ENCODE results near the gene CHCHD4.

The CHCHD4 gene

DNA sequence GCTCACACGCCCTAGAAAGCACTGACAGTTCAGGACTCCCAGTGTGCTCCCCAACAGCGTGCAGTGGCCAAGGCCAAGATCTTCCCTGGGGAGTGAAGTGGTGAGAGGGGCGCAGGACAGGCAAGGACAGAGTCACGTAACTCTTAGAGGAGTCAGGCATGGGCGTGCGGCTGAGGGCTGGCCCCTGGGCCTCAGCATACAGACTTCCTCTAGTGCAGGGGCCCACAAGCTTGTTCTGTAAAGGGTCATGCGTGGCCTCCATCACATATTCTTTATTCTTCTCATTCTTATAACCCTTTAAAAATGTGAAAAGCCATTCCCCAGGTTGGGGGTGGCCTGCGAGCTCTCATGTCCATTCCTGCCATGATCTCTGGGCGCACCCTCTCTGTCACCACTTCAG, 25.4 kb upstream of the CHCHD4 start:
- no peak for DNase-seq (ENCODE audit: low read depth in 1 of 2, low spot score in 1 of 2)

GRCh38 chr3:14148041-14148985, 23.6 kb upstream of the CHCHD4 start:
- DNase-seq (ENCODE audit: low read depth in 1 of 2, low spot score in 1 of 2): no peak

- no peak for DNase-seq (ENCODE audit: low read depth in 1 of 2, low spot score in 1 of 2)
These were observed 22.9 kb upstream of the CHCHD4 start for GRCh38 chr3:14147617-14148016.

GRCh38 chr3:14147066-14147435, 22.4 kb upstream of the CHCHD4 start:
- no peak for DNase-seq (ENCODE audit: low read depth in 1 of 2, low spot score in 1 of 2)

DNA sequence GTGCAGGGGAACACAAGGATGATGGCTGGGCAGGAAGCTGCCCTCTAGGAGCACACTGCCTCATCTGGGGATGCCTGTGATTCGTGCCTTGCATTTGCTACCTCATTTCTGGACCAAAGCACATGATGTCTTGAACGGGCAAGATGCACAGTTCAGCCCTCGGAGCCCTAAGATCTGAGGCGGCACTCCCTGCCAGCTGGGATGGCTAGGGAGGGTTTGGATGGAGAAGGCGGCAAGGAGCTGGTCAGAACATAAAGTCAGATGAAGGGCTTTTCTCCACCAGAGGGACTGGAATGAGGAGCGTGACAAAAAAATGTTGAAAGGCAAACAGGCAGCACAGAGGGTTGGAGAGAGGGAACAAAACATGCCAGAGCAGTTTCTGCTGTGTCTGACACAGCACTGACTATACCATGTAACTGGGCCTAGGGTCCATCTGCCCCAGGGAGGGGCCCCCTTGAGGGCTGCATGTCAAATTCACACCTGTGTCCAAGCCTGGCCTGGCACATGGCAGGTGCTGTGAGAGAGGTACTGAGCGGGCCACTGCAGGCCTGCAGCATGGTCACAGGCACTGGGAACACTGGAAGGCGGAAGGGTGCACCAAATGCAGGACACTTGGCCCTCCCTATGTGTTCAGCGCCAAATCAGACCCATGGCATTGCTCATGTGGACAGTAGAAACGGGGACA, 21.9 kb upstream of the CHCHD4 start:
- no peak for DNase-seq (ENCODE audit: low read depth in 1 of 2, low spot score in 1 of 2)

DNA sequence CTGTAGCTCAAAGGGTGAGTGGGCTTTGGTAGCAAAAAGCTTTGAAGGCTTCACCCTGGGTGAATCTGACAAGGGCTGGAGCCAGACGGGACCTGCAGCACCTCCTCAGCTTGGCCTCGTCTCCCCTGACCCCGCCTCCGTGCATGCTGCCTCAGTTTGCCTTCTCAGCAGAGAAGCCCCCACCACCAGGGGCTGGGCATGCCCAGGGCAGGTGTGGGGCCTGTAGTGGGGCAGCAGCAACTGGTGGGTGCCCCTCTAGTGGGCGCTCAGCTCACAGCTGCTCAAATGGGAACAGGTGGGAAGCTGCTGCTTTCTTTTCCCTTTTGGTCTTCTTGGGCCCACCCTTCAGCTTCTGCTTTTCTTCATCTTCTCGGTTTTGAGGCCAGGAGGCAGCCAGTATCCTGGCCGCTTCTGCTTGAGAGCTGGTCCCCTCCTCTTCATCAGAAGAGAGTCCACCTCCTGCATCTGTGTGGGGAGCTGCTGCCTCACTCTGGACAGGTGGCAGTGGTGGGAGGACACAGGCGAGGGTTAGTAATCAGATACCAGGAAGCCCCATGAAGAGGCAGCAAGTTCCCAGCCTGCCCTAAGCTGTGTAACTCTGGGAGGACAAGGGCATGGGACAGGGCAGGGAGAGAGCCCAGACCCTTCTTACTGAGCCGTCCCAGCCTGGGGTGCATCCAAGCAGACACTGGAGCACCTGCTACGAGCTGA, 21.2 kb upstream of the CHCHD4 start:
- no peak for DNase-seq (ENCODE audit: low read depth in 1 of 2, low spot score in 1 of 2)

- no peak for DNase-seq (ENCODE audit: low read depth in 1 of 2, low spot score in 1 of 2)
These were observed 20.6 kb upstream of the CHCHD4 start for GRCh38 chr3:14145236-14145635.

DNA sequence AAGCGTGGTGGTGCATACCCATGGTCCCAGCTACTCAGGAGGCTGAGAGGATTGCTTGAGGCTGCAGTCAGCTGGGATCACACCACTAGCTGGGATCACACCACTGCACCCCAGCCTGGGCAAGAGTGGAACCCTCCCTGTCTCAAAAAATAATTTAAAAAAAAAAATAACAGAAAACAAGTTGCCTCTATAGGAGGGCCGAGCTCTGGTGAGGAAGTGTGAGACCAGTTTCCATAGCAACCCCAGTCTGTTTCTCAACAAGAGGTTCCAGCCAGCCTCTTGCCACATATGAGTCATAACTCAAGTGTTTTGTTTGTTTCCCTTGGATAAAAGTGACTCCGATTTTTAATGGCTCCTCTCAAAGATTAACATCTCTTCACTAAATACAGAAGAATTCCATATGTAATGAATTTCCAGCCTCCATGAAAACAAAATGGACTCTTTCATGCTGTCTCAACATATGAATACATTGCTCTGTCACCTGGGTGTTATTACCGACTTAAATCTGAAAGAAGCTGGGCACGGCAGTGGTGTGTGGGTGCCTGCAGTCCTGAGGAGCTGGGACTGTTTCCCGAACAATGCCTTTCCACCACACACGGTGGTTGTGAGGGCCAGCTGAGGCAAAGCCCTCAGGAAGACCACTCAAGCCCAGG, 19.9 kb upstream of the CHCHD4 start:
- peak in 1 of 2 donors; percentile 71 for DNase-seq (ENCODE audit: low read depth in 1 of 2, low spot score in 1 of 2)

- no peak for DNase-seq (ENCODE audit: low read depth in 1 of 2, low spot score in 1 of 2)
These were observed 18.9 kb upstream of the CHCHD4 start for GRCh38 chr3:14143271-14144225.

GRCh38 chr3:14142567-14143270, 18.0 kb upstream of the CHCHD4 start:
- peak in 1 of 2 donors; percentile 9 for DNase-seq (ENCODE audit: low read depth in 1 of 2, low spot score in 1 of 2)

- DNase-seq (ENCODE audit: low read depth in 1 of 2, low spot score in 1 of 2): no peak
These were observed 17.1 kb upstream of the CHCHD4 start for GRCh38 chr3:14141602-14142341.

DNA sequence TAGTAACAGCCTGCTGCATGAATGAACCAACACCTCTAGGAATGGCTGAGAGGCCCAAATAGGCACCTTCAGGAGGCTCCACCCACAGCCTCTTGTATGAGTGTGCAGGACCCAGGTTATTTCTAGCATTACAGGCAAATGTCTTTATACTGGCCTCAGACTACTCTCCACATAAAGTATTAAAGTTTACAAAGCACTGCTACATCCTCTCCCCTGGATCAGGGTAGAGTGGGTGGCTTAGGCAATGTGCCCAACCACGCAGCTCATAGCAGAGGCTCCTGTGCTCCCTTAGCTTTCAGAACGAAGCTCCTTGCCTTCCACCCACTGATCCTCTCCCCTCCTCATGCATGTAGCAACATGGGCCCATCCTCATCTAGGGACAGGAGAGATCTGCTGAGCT, 16.5 kb upstream of the CHCHD4 start:
- DNase-seq (ENCODE audit: low read depth in 1 of 2, low spot score in 1 of 2): no peak

DNA sequence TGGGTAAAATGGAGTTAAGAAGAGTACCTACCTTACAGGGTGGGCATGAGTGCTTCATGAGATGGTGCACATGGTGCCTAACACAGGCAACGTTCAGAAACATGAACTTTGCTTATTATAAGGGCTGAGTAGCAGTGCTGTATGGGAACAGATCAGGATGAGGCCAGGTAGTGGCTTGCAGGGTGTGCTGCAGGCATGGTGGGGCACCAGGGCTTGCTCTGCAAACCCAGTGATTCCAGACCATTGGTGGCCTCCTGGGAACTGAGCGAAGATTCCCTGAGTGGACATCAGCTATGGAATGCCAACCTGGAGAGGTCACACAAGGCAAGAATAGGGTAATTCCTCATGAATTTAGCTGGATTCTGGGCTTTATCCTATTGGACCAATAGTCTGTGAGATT, 16.0 kb upstream of the CHCHD4 start:
- no peak for DNase-seq (ENCODE audit: low read depth in 1 of 2, low spot score in 1 of 2)

DNA sequence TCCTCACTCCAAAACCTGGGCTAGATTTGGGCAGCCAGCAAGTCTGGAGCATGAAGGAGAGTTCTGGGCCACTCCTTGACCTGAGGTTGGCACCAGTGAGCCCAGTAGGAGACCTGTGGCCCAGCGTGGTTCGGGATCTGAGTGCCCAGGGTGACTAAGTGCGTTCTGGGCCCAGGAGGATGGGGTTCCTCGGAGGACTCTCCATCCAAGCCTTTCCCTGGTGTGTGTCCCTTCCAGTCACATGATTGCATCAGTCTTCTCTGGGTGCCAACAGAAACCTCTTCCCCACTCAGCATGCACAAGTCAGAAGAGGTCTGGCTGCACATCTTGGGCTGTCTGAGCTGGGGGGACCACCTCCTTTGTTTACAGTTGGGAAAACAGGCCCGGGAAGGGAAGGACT, 15.1 kb upstream of the CHCHD4 start:
- no peak for DNase-seq (ENCODE audit: low read depth in 1 of 2, low spot score in 1 of 2)

GRCh38 chr3:14138878-14139655, 14.4 kb upstream of the CHCHD4 start:
- DNase-seq (ENCODE audit: low read depth in 1 of 2, low spot score in 1 of 2): no peak

GRCh38 chr3:14138109-14138877, 13.6 kb upstream of the CHCHD4 start:
- no peak for DNase-seq (ENCODE audit: low read depth in 1 of 2, low spot score in 1 of 2)

DNA sequence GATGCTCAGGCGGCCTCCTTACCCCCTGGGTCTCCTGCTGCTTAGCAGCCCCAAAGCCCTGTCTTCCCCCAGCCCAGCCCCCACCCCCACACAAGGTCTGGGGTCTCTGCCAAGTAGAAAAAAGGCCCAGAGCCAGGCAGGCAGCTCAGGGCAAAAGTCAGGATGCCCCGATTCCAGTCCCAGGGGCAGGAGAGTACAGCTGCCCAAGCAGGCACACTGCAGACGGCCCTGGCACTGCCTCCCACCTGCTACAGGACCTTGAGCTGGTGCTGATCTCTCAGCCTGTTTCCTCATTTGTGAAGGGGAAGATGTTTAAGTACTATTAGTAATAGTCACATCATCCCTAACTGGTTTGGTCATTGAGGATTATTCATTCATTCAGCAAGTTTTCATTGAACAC, 12.8 kb upstream of the CHCHD4 start:
- DNase-seq (ENCODE audit: low read depth in 1 of 2, low spot score in 1 of 2): no peak

All from activated CD4-positive, alpha-beta T cell treated with anti-CD3 and anti-CD28 coated beads, Interleukin-2, amount 50 U/mL, for 24 hours (primary cell).